Measurements from ENCODE around the gene PTPN1. TPM values are rescaled to one million over a fixed set of nuclear protein-coding genes. Genes with fewer than 3 reads are reported as not detected.
"Not testable (repeated sequence)": the region's sequence is repeated elsewhere in the genome, so short reads cannot be mapped to it uniquely, and the experiment has no call there.

PTPN1 gene
- total and polyA plus RNA-seq, 4 donors: 51.4 to 80.4 (median 64.7) TPM

DNA sequence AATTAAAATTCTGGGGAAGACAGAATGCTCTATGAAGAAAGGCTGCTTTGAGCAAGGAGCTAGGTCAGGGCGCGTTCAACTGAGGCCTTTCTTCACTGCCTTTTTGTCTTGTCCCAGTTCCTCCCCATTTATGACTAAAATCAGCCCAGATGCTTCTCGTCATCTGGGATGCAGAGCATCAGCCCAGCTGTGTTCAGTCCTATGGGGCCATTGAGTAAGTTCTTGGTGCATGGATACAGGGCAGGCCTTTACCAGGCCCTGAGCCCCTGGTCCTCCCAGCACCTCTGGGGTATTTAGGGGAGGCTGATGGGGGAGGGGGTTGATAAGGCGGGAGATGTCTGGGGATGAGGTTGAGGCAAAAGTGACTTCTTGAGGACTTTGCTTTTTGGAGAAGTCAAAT, 55.7 kb downstream of the PTPN1 start:
- Histone ChIP-seq H3K27ac (ENCODE audit: low read depth in 1 of 2, low read length in 1 of 2) (no peak overlapping the region), H3K4me1 (ENCODE audit: control insufficient read depth in 5 of 5, insufficient read depth in 5 of 5, low read length in 5 of 5) (peaks cover 0 to 22% (median 7%) of the 10 kb centered on the region in 5 donors), H3K9ac (ENCODE audit: insufficient read depth in 1 of 2, low read length in 2 of 2) (no peak overlapping the region), H3K9me3 (ENCODE audit: control insufficient read depth in 4 of 4, insufficient read depth in 3 of 4, low read length in 3 of 4) (peaks cover 0 to 2% (median 0%) of the 10 kb centered on the region in 4 donors), H3K36me3 (ENCODE audit: control insufficient read depth in 4 of 4, insufficient read depth in 4 of 4, low read length in 4 of 4) (peaks cover 3 to 41% (median 27%) of the 10 kb centered on the region in 4 donors), H3K4me3 (no peak overlapping the region), H3K27me3 (ENCODE audit: control insufficient read depth in 3 of 3, insufficient read depth in 3 of 3, low read length in 2 of 3) (no peaks in the 10 kb centered on the region)
- TF ChIP-seq CTCF (IDR thresholded peaks at IDR 0.05; ENCODE audit: control extremely low read depth, extremely low read depth): no peak
- 85 to 94% methylated on average over 4 of the region's 4 CpGs for WGBS, 2 donors
- no peak for ATAC-seq (ENCODE audit: insufficient read depth, low FRiP score)
- no peak for DNase-seq

DNA sequence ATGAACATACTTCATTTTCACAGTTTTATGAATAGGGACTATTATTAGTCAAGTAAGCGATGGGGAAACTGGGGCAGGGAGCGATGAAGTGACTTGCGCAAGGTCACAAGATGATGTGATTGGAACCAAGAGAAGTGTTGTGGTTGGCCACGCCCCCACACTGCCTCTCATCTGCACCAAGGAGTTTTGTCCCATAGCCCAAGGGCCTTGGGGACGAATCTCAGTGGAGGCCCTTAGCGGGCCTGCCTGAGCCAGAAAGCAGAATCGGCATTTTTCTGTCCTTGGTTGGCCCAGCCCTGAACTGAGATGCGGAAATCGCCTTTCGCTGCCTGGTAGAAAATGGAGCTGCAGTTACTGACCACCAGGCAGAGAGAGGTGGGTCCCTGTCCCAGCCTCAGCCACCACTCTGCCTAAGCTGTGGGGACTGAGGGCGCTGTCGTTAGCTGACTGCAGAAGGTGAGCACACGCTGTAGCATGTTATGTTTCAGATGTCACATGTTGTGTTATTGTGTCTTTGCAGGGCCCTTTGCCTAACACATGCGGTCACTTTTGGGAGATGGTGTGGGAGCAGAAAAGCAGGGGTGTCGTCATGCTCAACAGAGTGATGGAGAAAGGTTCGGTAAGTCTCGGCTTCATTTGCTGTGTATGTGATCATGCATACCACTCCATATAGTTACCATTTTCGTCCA, 57.8 kb downstream of the PTPN1 start:
- no peak overlapping the region for H3K9ac ChIP-seq (ENCODE audit: insufficient read depth in 1 of 2, low read length in 2 of 2)
- H3K4me1 ChIP-seq (ENCODE audit: control insufficient read depth in 5 of 5, insufficient read depth in 5 of 5, low read length in 5 of 5): peaks cover 11 to 22% (median 12%) of the 10 kb centered on the region in 5 donors
- peak overlapping the region in 1 of 2 donors; percentile 9 for H3K27ac ChIP-seq (ENCODE audit: low read depth in 1 of 2, low read length in 1 of 2)
- H3K27me3 ChIP-seq (ENCODE audit: control insufficient read depth in 3 of 3, insufficient read depth in 3 of 3, low read length in 2 of 3): no peaks in the 10 kb centered on the region
- ATAC-seq (ENCODE audit: insufficient read depth, low FRiP score): no peak
- peaks cover 3 to 34% (median 17%) of the 10 kb centered on the region in 4 donors for H3K36me3 ChIP-seq (ENCODE audit: control insufficient read depth in 4 of 4, insufficient read depth in 4 of 4, low read length in 4 of 4)
- no peak overlapping the region for H3K4me3 ChIP-seq
- peaks cover 0 to 2% (median 0%) of the 10 kb centered on the region in 4 donors for H3K9me3 ChIP-seq (ENCODE audit: control insufficient read depth in 4 of 4, insufficient read depth in 3 of 4, low read length in 3 of 4)
- TF ChIP-seq CTCF (IDR thresholded peaks at IDR 0.05; ENCODE audit: control extremely low read depth, extremely low read depth): no peak
- WGBS, 2 donors: 86 to 89% methylated on average over 18 of the region's 18 CpGs
- DNase-seq: no peak

DNA sequence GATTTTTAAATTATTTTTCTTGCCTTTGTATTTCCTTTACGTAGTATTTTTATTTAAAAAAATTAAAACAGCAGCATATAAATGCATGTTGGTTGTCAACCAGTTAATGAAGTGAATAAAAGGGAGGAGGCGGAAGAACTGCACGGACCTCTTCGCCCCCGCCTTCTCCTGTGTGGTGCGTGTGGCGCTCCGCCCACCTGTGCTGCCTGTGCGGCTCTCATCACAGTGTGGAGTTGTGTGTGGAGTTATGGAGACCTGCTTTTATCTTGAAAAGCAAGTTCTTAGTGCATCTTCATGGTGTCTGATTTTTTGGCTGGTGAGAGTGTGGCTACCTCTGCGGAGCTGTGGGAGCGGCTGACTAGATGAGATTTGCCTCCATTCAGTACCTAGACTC, 58.4 kb downstream of the PTPN1 start:
- WGBS, 2 donors: 85 to 87% methylated on average over 11 of the region's 11 CpGs
- H3K4me1 ChIP-seq (ENCODE audit: control insufficient read depth in 5 of 5, insufficient read depth in 5 of 5, low read length in 5 of 5): peaks cover 12 to 27% (median 16%) of the 10 kb centered on the region in 5 donors

GRCh38 chr20:50569487-50569863, 59.3 kb downstream of the PTPN1 start:
- not testable (repeated sequence) for H3K9me3 ChIP-seq (ENCODE audit: control insufficient read depth in 4 of 4, insufficient read depth in 3 of 4, low read length in 3 of 4); ATAC-seq (ENCODE audit: insufficient read depth, low FRiP score); H3K9ac ChIP-seq (ENCODE audit: insufficient read depth in 1 of 2, low read length in 2 of 2); DNase-seq; H3K4me3 ChIP-seq; H3K27me3 ChIP-seq (ENCODE audit: control insufficient read depth in 3 of 3, insufficient read depth in 3 of 3, low read length in 2 of 3)
- Histone ChIP-seq H3K27ac (ENCODE audit: low read depth in 1 of 2, low read length in 1 of 2) (peak overlapping the region in 1 of 2 donors; percentile 57), H3K36me3 (ENCODE audit: control insufficient read depth in 4 of 4, insufficient read depth in 4 of 4, low read length in 4 of 4) (peaks cover 5 to 36% (median 16%) of the 10 kb centered on the region in 4 donors), H3K4me1 (ENCODE audit: control insufficient read depth in 5 of 5, insufficient read depth in 5 of 5, low read length in 5 of 5) (peaks cover 12 to 27% (median 16%) of the 10 kb centered on the region in 5 donors)
- WGBS, 2 donors: 97 to 98% methylated on average over 7 of the region's 7 CpGs

More for the DNA sequence above, 58.4 kb downstream of the PTPN1 start:
- H3K27me3 ChIP-seq (ENCODE audit: control insufficient read depth in 3 of 3, insufficient read depth in 3 of 3, low read length in 2 of 3): no peaks in the 10 kb centered on the region
- no peak for TF ChIP-seq CTCF (IDR thresholded peaks at IDR 0.05; ENCODE audit: control extremely low read depth, extremely low read depth)
- no peak for DNase-seq
- ATAC-seq (ENCODE audit: insufficient read depth, low FRiP score): no peak
- H3K27ac ChIP-seq (ENCODE audit: low read depth in 1 of 2, low read length in 1 of 2): no peak overlapping the region
- no peak overlapping the region for H3K9ac ChIP-seq (ENCODE audit: insufficient read depth in 1 of 2, low read length in 2 of 2)
- H3K9me3 ChIP-seq (ENCODE audit: control insufficient read depth in 4 of 4, insufficient read depth in 3 of 4, low read length in 3 of 4): peaks cover 0 to 2% (median 0%) of the 10 kb centered on the region in 4 donors
- H3K4me3 ChIP-seq: no peak overlapping the region
- peaks cover 3 to 32% (median 13%) of the 10 kb centered on the region in 4 donors for H3K36me3 ChIP-seq (ENCODE audit: control insufficient read depth in 4 of 4, insufficient read depth in 4 of 4, low read length in 4 of 4)

Measured in lung (tissue), 12 donors.